Astrocyte of the spinal cord (primary cell): ENCODE data around the gene ZBED1.

ENCODE experiments used
- DNase-seq: peaks from one replicate; pipeline ENCODE4 v3.0.0; 2011; ENCODE audit warnings: low read depth, low spot score
- H3K4me3 ChIP-seq: 2 replicates; pipeline ENCODE4 v1.5.1; 2011; ENCODE audit warnings: low read depth, mild to moderate bottlenecking, low read length, moderate library complexity
- in situ Hi-C: cut with HindIII; loops from 2 replicates; pipeline ENCODE4 v1.10.0; 2017; ENCODE audit warnings: low sequenced_read_pairs
- TF ChIP-seq, protein P1 (sequence below): IDR thresholded peaks from 2 replicates; pipeline ENCODE4 v1.5.1; 2012; ENCODE audit warnings: low read depth, mild to moderate bottlenecking, low read length, inconsistent platforms

The ZBED1 gene

DNA sequence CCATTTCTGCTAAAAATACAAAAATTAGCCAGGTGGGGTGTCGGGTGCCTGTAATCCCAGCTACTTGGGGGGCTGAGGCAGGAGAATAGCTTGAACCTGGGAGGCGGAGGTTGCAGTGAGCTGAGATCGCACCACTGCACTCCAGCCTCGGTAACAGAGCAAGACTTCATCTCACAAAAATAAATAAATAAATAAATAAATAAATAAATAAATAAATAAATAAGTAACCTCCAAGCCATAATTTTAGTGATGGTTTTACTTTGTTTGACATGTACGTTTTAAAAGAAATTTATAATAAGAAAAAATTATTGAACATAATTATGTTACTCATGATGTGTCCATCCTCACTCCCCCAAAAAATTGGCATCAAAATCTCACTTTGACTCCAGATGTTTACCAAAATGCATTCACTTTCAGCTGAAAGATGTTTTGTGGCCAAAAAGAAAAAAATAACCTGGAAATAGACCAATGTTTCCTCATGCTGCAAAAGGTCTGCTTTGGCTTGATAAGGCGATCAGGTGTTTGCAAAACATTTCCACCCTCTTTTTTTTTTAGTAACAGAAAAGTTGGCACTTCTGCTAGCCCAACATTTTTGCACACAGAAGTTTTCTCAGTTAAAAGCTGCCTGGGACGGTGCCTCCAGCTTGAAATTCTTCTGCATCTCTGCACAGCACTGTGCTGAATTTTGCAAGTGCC, 42.2 kb upstream of the ZBED1 start:
- no peak overlapping the region for H3K4me3 ChIP-seq
- in situ Hi-C loops: no loop called here
- DNase-seq: no peak
- TF ChIP-seq, protein P1, sequence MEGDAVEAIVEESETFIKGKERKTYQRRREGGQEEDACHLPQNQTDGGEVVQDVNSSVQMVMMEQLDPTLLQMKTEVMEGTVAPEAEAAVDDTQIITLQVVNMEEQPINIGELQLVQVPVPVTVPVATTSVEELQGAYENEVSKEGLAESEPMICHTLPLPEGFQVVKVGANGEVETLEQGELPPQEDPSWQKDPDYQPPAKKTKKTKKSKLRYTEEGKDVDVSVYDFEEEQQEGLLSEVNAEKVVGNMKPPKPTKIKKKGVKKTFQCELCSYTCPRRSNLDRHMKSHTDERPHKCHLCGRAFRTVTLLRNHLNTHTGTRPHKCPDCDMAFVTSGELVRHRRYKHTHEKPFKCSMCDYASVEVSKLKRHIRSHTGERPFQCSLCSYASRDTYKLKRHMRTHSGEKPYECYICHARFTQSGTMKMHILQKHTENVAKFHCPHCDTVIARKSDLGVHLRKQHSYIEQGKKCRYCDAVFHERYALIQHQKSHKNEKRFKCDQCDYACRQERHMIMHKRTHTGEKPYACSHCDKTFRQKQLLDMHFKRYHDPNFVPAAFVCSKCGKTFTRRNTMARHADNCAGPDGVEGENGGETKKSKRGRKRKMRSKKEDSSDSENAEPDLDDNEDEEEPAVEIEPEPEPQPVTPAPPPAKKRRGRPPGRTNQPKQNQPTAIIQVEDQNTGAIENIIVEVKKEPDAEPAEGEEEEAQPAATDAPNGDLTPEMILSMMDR: no peak

DNA sequence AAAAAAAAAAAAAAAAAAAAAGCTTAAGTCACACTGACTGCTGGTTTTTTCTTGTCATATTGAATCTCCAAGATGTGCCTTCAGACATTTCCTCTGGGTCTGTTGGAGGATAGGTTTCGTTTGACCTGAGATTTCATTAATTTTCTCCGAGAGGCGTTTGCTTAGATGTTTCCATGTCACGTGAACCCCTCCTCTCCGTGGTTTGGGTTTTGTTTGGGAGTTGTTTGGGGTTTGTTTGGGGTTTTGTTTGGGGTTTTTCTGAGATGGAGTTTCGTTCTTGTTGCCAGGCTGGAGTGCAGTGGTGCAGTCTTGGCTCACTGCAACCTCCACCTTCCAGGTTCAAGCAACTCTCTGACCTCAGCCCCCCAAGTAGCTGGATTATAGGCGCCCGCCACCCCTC, 40.8 kb upstream of the ZBED1 start:
- in situ Hi-C loops: no loop called here
- DNase-seq: no peak
- no peak overlapping the region for H3K4me3 ChIP-seq

DNA sequence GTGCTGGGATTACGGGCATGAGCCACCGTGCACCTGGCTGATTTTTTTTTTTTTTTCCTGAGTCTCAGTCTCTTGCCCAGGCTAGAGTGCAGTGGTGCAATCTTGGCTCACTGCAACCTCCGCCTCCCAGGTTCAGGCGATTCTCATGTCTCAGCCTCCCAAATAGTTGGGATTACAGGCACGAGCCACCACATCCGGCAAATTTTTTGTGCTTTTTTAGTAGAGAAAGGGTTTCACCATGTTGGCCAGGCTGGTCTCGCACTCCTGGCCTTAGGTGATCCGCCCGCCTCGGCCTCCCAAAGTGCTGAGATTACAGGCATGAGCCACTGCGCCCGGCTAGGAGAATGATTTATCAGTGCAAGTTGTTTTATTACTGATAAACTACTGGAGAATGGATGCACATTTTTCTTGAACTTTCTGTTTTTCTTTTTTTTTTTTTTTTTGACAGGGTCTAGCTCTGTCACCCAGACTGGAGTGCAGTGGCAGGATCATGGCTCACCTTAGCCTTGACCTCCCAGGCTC, 39.7 kb upstream of the ZBED1 start:
- no peak for DNase-seq
- in situ Hi-C loops: no loop called here
- no peak overlapping the region for H3K4me3 ChIP-seq
- TF ChIP-seq, protein P1: no peak

More for the DNA sequence above, 40.8 kb upstream of the ZBED1 start:
- TF ChIP-seq, protein P1: no peak

DNA sequence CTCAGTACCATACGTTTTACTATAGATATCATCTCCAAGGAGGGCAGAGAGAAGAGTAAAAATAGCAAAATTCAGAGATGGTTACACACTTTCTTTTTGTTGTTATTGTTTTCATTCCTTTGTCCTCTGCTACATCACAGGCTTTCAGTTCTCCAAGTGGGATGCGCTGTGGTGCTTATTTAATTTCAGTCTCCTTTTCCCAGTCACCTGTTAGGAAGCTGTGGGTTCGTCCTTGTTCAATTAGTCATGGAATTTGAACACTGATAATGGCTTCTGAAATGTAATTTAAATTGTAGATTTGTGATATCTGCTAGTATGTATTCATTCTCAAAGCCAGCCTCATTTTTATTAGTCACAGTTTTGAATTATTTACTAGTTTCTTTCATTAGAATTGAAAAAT, 38.8 kb upstream of the ZBED1 start:
- H3K4me3 ChIP-seq: no peak overlapping the region
- in situ Hi-C loops: no loop called here
- no peak for DNase-seq
- TF ChIP-seq, protein P1: no peak

DNA sequence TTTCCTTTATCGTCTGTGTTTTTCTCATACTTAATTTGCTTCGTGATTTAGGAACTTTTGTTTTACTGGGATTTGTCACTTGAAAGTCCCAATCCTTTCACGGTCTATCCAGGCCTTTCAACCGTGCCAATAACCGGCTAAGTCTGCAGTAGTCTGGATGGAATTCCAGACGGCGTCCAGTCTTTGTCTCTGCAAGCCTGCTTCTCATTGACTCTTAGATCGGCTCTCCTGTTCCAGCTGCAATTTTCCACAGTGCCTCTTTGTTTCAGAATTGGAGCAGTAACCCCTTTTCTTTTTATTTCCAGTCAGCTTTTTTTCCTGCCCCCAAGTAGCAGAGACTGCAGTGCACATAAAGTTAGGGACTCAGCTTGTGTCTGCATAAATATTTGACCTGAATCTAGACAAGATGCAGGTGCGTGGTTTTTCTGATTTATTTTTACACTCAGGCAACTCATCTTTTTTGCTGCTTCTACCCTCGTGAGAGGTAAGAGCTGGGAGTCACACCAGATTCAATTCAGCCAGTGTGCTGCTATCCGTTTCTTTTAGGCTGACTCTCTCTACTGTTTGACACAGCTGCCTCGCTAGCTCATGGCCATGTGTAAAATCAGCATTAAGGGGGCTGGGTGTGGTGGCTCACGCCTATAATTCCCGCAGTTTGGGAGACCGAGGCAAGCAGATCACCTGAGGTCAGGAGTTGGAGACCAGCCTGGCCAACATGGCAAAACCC, 37.4 kb upstream of the ZBED1 start:
- TF ChIP-seq, protein P1: no peak
- H3K4me3 ChIP-seq: no peak overlapping the region
- no peak for DNase-seq
- in situ Hi-C loops: no loop called here

DNA sequence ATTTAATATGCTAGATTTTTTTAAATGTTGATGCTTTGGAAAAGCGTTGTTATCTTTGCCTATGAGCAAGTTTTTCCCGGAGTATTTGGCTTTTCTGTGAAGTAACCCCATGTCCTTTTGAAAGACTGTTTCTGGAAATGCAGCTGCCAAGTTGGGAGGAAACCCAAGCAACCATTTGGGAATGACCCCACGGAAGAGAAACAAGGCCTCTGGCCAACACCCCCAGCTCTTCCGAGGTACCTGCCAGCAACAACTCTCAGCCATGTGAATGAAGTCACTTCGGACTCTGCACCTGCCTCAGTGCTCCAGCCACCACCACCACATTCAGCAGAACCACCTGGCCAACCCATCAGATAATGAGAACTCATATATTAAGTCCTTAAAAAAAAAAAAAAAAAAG, 36.2 kb upstream of the ZBED1 start:
- in situ Hi-C loops: no loop called here
- no peak for DNase-seq
- no peak overlapping the region for H3K4me3 ChIP-seq
- TF ChIP-seq, protein P1: no peak
